Stromal cell of bone marrow (primary cell): ENCODE results near the gene TEX44.
"Not testable (repeated sequence)": the region's sequence is repeated elsewhere in the genome, so short reads cannot be mapped to it uniquely, and the experiment has no call there.

ENCODE experiments used
- DNase-seq: peaks from one replicate; pipeline ENCODE4 v3.0.0-alpha.2; 2012; ENCODE audit warnings: low read depth

TEX44 gene

GRCh38 chr2:231571661-231572191, 20.9 kb upstream of the TEX44 start:
- DNase-seq: no peak

DNA sequence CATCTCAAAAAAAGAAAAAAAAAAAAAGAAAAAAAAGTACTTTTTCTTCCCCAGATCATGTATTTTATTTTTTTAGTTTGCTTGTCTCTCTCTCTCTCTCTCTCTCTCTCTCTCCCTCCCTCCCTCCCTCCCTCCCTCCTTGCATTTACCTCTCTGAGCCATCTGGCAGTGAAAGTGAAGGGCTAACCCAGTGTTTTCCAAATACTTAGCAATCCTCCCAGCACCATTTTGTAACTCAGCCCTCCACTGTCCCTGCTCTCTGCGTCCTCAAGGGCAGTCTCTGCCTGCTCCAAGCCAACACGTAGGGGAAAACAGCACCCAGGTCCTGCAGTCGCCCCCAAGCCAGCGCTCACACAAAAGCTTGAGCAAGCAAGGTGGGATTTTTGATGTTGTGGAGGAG, 19.6 kb upstream of the TEX44 start:
- DNase-seq: no peak

GRCh38 chr2:231573698-231574421, 18.8 kb upstream of the TEX44 start:
- no peak for DNase-seq

GRCh38 chr2:231575612-231576256, 16.9 kb upstream of the TEX44 start:
- no peak for DNase-seq

DNA sequence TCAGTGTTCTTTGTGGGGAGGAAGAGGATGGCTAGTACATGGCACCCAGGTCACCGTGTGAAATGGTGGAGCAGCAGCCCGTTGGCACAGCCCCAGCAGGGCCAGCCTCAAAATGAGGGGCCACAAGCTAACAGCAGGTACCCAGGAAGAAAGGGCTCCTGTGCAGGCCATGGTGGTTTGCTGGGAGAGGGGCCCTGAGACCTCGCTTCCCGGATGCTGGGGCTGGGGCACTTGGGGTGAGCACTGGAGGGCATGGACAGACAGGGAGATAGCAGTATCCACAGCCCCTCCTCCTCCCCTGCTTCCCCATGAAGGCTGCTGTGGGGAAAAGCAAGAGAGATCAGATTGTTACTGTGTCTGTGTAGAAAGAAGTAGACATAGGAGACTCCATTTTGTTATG, 16.2 kb upstream of the TEX44 start:
- no peak for DNase-seq

GRCh38 chr2:231578655-231579054, 14.0 kb upstream of the TEX44 start:
- DNase-seq: not testable (repeated sequence)

GRCh38 chr2:231579560-231579959, 13.1 kb upstream of the TEX44 start:
- no peak for DNase-seq

- DNase-seq: no peak
Measured at GRCh38 chr2:231581328-231581727, 11.3 kb upstream of the TEX44 start.

DNA sequence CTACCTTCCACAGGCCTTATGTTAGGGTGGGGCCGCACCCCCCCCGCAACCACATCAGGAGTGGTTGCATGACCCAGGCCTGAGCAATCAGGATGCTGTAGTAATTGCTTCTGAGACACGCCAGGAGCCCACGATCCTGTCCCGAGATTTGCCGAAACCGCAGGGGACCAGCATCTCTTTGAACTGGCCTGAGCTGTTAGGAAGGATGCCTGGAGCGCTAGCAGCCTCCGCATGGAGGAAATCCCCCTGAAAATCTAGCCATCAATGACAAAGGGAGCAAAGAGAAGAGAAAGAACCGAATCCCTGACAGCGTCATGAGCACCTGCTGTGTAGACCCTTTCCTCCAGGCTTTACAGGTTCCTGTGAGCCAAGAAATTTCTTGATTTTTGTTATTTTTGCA, 8.7 kb upstream of the TEX44 start:
- no peak for DNase-seq

GRCh38 chr2:231587744-231588143, 4.9 kb upstream of the TEX44 start:
- DNase-seq: not testable (repeated sequence)

DNA sequence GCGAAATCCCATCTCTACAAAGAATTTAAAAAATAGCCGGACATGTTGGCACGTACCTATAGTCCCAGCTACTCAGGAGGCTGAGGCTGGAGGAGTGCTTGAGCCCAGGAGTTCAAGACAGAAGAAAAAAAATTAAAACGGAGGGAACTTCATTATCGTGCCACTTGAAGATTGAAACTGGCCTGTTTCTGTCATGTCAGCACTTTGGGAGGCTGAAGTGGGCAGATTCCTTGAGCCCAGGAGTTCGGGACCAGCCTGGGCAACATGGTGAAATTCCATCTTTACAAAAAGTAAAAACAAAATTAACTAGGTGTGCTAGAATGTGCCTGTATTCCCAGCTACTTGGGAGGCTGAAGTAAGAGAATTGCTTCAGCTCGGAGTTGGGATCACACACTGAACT, 3.0 kb upstream of the TEX44 start:
- DNase-seq: no peak

DNA sequence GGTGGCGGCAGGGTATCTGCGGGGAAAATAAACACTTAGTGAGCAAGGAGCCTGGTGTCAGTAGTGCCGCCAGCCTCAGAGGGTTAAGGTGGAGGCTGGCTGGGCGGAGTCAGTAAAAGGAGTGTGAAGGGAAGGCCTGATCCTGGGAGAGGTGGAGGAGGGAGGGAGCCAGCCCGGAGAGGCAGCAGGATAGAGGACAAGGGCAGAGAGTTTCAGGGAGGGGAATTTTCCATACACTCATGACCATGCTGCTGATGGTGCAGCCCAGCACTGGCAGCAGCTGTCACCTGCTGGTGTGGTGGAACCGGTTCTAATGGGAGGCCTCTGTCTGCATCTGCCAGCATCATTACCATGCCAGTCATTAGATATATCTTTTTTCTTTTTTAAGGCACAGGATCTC, 2.0 kb upstream of the TEX44 start:
- no peak for DNase-seq

GRCh38 chr2:231593666-231594065, 1.0 kb downstream of the TEX44 start:
- no peak for DNase-seq

GRCh38 chr2:231597014-231597611, 4.4 kb downstream of the TEX44 start:
- DNase-seq: peak; percentile 77

GRCh38 chr2:231597627-231598026, 5.0 kb downstream of the TEX44 start:
- no peak for DNase-seq

DNA sequence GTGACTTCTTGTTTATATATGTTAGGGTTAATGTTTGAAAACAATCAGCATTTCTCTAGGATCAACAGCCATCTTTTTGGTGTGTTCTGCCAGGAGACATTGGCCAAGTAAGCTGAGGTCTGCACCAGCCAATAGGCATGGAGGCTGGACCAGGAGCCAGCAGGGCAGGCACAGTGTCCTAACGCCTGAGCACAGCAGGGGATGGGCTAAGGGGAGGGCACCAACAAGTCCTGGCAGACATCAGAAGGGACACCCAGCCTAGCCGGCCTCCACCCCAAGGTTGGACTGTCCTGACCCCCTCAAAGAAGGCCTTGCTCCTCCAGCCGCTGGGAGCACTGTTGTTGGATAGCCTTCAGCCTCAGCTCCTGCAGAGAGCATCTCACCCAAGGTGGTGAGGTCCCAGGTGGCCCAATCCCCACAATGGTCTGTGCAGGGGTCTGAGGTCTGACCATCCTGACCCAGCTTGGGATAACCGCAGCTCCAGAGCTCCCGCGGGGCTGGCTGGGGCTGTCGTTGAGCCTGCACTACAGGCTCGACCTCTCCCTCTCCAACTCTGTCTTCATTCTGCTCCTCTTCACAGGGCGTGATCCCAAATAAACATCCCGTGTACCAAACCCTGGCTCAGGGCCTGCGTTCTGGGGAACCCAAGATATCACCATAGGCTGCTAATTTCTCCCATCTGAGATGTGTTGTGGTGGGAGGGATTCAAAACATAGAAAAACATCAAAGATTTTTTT, 8.1 kb downstream of the TEX44 start:
- no peak for DNase-seq

- peak; percentile 61 for DNase-seq
Measured at GRCh38 chr2:231601356-231602229, 8.9 kb downstream of the TEX44 start.

- no peak for DNase-seq
Measured at GRCh38 chr2:231602859-231603467, 10.3 kb downstream of the TEX44 start.

DNA sequence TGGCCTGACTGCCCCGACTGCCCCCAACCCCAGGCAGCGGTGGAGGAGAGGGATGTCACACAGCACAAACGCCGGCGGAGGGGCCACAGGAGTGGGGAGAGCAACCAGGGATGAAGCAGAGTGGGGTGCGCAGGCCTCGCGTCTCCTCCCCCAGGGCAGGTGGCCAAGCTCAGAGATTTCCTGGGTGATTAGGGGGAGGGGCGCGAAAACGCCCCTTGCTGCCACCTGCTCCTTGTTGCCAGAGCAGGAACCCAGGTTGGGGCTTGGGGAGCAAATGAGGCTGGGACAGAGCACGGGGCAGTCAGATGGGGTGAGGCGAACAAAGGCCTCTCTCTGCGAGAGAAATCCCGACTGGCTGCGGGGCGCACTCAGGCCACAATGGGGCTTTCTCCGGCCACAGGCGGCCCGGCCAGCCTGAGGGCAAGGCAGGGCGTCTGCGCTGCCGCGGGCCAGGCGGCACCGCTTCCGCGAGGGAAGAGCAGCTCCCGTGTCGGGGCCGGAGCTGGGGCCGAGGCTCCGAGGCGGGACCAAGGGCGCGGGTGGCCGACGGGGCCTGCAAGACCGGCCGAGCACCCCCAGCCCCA, 11.5 kb downstream of the TEX44 start:
- no peak for DNase-seq
